HFFc6 (cell line): ENCODE data around the gene FIBCD1. TPM values are rescaled to one million over a fixed set of nuclear protein-coding genes. Genes with fewer than 3 reads are reported as not detected.

ENCODE experiments used
- DNase-seq: peaks from one replicate; pipeline ENCODE4 v3.0.0-alpha.2; 2018
- H3K27ac Mint-ChIP-seq: 2 replicates; pipeline ENCODE4 v1.8.0; 2020; ENCODE audit warnings: mild to moderate bottlenecking, mixed read lengths
- H3K27me3 Mint-ChIP-seq: 2 replicates; pipeline ENCODE4 v1.8.0; 2021; ENCODE audit warnings: mild to moderate bottlenecking, moderate library complexity, mixed read lengths; ENCODE audit not compliant: insufficient read depth
- H3K36me3 Mint-ChIP-seq: 2 replicates; pipeline ENCODE4 v1.8.0; 2021; ENCODE audit warnings: low read depth, mixed read lengths
- H3K4me1 Mint-ChIP-seq: 2 replicates; pipeline ENCODE4 v1.8.0; 2020; ENCODE audit warnings: low read depth, mixed read lengths
- H3K4me3 Mint-ChIP-seq: 2 replicates; pipeline ENCODE4 v1.8.0; 2020; ENCODE audit warnings: mild to moderate bottlenecking, moderate library complexity, mixed read lengths
- H3K9me3 Mint-ChIP-seq: 2 replicates; pipeline ENCODE4 v1.8.0; 2020; ENCODE audit warnings: mild to moderate bottlenecking, mixed read lengths
- CTCF ChIP-seq: fragments of 200-600 bp; sonication (generic); IDR thresholded peaks from 2 replicates; pipeline ENCODE4 v1.5.0; 2021; ENCODE audit warnings: antibody characterized with exemption, mild to moderate bottlenecking
- total RNA-seq, 6 experiments: library from RNA; stranded (reverse); fragmentation: NEBNext Ultra II Directional; extraction: Animal tissue kit (Norgen Biotek cat#: 25700); gene quantifications; 2 replicates in 1 of 6; 3 replicates in 5 of 6; pipeline ENCODE4 v1.2.3, GENCODE V29; 2021

Gene FIBCD1
- total RNA-seq, 6 experiments from 2014 or later = 1.5 to 9.0 (median 8.0) TPM

- no peak overlapping the region for H3K4me3 Mint-ChIP-seq
Measured at GRCh38 chr9:130972957-130973685, 34.1 kb upstream of the FIBCD1 start.

GRCh38 chr9:130972277-130972956 lies 33.4 kb upstream of the FIBCD1 start:
- Mint-ChIP-seq H3K4me1 (no peaks in the 10 kb centered on the region), H3K36me3 (no peaks in the 10 kb centered on the region), H3K4me3 (no peak overlapping the region), H3K27me3 (peaks cover 31% of the 10 kb centered on the region), H3K27ac (no peak overlapping the region), H3K9me3 (no peaks in the 10 kb centered on the region)
- DNase-seq = no peak
- TF ChIP-seq CTCF = no peak

More at GRCh38 chr9:130972957-130973685, 34.1 kb upstream of the FIBCD1 start:
- Mint-ChIP-seq H3K4me1 (no peaks in the 10 kb centered on the region), H3K27ac (no peak overlapping the region), H3K9me3 (no peaks in the 10 kb centered on the region), H3K27me3 (peaks cover 32% of the 10 kb centered on the region), H3K36me3 (no peaks in the 10 kb centered on the region)
- TF ChIP-seq CTCF = no peak
- no peak for DNase-seq

GRCh38 chr9:130971294-130971849 lies 32.3 kb upstream of the FIBCD1 start:
- Mint-ChIP-seq H3K36me3 (no peaks in the 10 kb centered on the region), H3K9me3 (no peaks in the 10 kb centered on the region), H3K4me3 (no peak overlapping the region), H3K27ac (no peak overlapping the region), H3K4me1 (no peaks in the 10 kb centered on the region), H3K27me3 (peaks cover 35% of the 10 kb centered on the region)
- DNase-seq = no peak
- TF ChIP-seq CTCF = no peak

- Mint-ChIP-seq H3K9me3 (no peaks in the 10 kb centered on the region), H3K36me3 (no peaks in the 10 kb centered on the region), H3K4me1 (no peaks in the 10 kb centered on the region), H3K27me3 (peaks cover 36% of the 10 kb centered on the region), H3K4me3 (no peak overlapping the region), H3K27ac (no peak overlapping the region)
- DNase-seq = no peak
- TF ChIP-seq CTCF = no peak
Measured at GRCh38 chr9:130970855-130971254, 31.8 kb upstream of the FIBCD1 start.

- H3K9me3 Mint-ChIP-seq = no peaks in the 10 kb centered on the region
- H3K27ac Mint-ChIP-seq = no peak overlapping the region
- H3K36me3 Mint-ChIP-seq = no peaks in the 10 kb centered on the region
- no peak for TF ChIP-seq CTCF
- DNase-seq = no peak
- no peaks in the 10 kb centered on the region for H3K4me1 Mint-ChIP-seq
- no peak overlapping the region for H3K4me3 Mint-ChIP-seq
- H3K27me3 Mint-ChIP-seq = peaks cover 42% of the 10 kb centered on the region
Measured at GRCh38 chr9:130970052-130970451, 31.0 kb upstream of the FIBCD1 start.
